GM12873 (cell line): ENCODE results near the gene CPEB2.

Experiments
- CTCF ChIP-seq: IDR thresholded peaks from 2 replicates; pipeline ENCODE4 v1.5.1; 2012; ENCODE audit warnings: low read depth, mild to moderate bottlenecking, moderate library complexity, low read length, control low read depth; ENCODE audit not compliant: insufficient read depth; ENCODE audit errors: missing control alignments

Gene CPEB2

GRCh38 chr4:15034071-15034764 is 31.9 kb downstream of the CPEB2 start:
- TF ChIP-seq CTCF = no peak

- TF ChIP-seq CTCF = no peak
These were observed 32.9 kb downstream of the CPEB2 start for GRCh38 chr4:15035159-15035558.

GRCh38 chr4:15037923-15038541 is 35.8 kb downstream of the CPEB2 start:
- TF ChIP-seq CTCF = no peak

GRCh38 chr4:15040916-15041463 is 38.7 kb downstream of the CPEB2 start:
- TF ChIP-seq CTCF = no peak

- TF ChIP-seq CTCF = no peak
These were observed 40.4 kb downstream of the CPEB2 start for GRCh38 chr4:15042529-15043167.

GRCh38 chr4:15043226-15043625 is 40.9 kb downstream of the CPEB2 start:
- no peak for TF ChIP-seq CTCF

GRCh38 chr4:15043922-15044321 is 41.6 kb downstream of the CPEB2 start:
- no peak for TF ChIP-seq CTCF
